ENCODE measurements around the gene CERS4.

DNA sequence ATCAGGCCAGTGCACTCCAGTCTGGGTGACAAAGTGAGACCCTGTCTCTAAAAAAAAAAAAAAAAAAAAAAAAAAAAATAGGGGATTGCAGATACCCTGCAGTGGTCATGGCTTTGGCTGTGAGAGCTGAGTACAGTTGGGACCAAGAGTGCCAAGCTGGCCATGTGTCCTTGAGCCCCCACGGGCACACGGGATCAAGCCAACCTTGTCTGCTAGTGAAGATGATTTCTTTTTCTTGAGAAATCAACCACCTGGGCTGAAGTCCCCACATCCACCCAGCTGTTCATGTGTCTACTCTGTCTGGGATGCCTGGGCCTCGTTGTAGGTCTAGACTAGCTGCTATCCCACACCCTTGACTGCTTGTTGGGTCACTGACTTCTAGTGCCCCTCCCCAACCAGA, 34.0 kb downstream of the CERS4 start:
- TF ChIP-seq, protein P1, sequence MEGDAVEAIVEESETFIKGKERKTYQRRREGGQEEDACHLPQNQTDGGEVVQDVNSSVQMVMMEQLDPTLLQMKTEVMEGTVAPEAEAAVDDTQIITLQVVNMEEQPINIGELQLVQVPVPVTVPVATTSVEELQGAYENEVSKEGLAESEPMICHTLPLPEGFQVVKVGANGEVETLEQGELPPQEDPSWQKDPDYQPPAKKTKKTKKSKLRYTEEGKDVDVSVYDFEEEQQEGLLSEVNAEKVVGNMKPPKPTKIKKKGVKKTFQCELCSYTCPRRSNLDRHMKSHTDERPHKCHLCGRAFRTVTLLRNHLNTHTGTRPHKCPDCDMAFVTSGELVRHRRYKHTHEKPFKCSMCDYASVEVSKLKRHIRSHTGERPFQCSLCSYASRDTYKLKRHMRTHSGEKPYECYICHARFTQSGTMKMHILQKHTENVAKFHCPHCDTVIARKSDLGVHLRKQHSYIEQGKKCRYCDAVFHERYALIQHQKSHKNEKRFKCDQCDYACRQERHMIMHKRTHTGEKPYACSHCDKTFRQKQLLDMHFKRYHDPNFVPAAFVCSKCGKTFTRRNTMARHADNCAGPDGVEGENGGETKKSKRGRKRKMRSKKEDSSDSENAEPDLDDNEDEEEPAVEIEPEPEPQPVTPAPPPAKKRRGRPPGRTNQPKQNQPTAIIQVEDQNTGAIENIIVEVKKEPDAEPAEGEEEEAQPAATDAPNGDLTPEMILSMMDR (IDR thresholded peaks at IDR 0.05) = no peak
- no peak for TF ChIP-seq POLR2AphosphoS5 (IDR thresholded peaks at IDR 0.05)

Data from upper lobe of left lung (tissue), 4 donors.